Psoas muscle (tissue), 8 donors: ENCODE results near the gene USP19. TPM values are rescaled to one million over a fixed set of nuclear protein-coding genes. Genes with fewer than 3 reads are reported as not detected.
A peak's percentile ranks its signal among the peaks of the same experiment; 100 is the strongest.

ENCODE experiments used
- ATAC-seq, 4 donors: fragments of 200-7000 bp; cut with Tn5 transposase; one replicate each; pipeline ENCODE4 v1.9.1; 2020; ENCODE audit warnings: moderate library complexity in 3 of 4, mild to moderate bottlenecking in 2 of 4
- DNase-seq, 2 donors: peaks; one replicate each; pipeline ENCODE4 v3.0.0-alpha.2; 2020
- H3K27ac ChIP-seq: fragments of 200-600 bp; one replicate; pipeline ENCODE4 v1.8.0; 2022
- H3K27me3 ChIP-seq, 3 donors: fragments of 200-600 bp in 1 of 3; one replicate each; pipeline versions ENCODE4 v1.6.1 to v1.8.0; 2013 to 2022; ENCODE audit warnings: low read length in 2 of 3, mild to moderate bottlenecking in 2 of 3, moderate library complexity in 1 of 3; ENCODE audit not compliant: insufficient read depth in 3 of 3
- H3K36me3 ChIP-seq, 2 donors: fragments of 200-600 bp in 1 of 2; one replicate each; pipeline versions ENCODE4 v1.6.1 to v1.8.0; 2013 to 2022; ENCODE audit warnings: low read depth in 1 of 2, mild to moderate bottlenecking in 1 of 2, moderate library complexity in 1 of 2; ENCODE audit not compliant: insufficient read depth in 1 of 2
- H3K4me1 ChIP-seq: fragments of 200-600 bp; one replicate; pipeline ENCODE4 v1.8.0; 2022
- H3K4me3 ChIP-seq: fragments of 200-600 bp; one replicate; pipeline ENCODE4 v1.8.0; 2022; ENCODE audit warnings: mild to moderate bottlenecking
- H3K9me3 ChIP-seq: fragments of 200-600 bp; one replicate; pipeline ENCODE4 v1.8.0; 2022
- WGBS, 3 donors: extraction: QIAGEN DNeasy Blood & Tissue Kit; methylation state at CpG; one replicate each; pipeline versions ENCODE4 v1.1.6 to v1.1.7; 2013; 5-methylcytosine and 5-hydroxymethylcytosine counted together
- intact Hi-C, 2 donors: fragments of 100-400 bp; cut with DNase I; formaldehyde crosslinking; loops; one replicate each; pipeline versions ENCODE4 v1.11.0 to v1.14.2; 2022
- polyA plus RNA-seq, 3 donors: library from polyadenylated mRNA; stranded (reverse); fragments of 200-250 nt; gene quantifications; one replicate each; pipeline ENCODE4 v1.2.3, GENCODE V29; 2013
- total RNA-seq, 4 donors: library from RNA; stranded (reverse); fragmentation: NEBNext Ultra II Directional in 2 of 4; extraction: Animal tissue kit (Norgen Biotek cat#: 25700) in 2 of 4; gene quantifications; one replicate each; pipeline versions ENCODE4 v1.2.1 to v1.2.4, GENCODE V29; 2021 to 2023
- TF ChIP-seq, protein P1 (sequence below): fragments of 200-600 bp; IDR thresholded peaks from one replicate; pipeline ENCODE4 v1.8.0; 2022; ENCODE audit warnings: antibody characterized with exemption
- donor health status: healthy with polysubstance abuse.
- donor health status: DM: no; HTN: no; CAD: no; lungs with moderate emphysema.
- donor health status: Bipolar disorder and iron deficiency.
- donor health status: healthy.
- donor health status: DM: yes; HTN: yes; CAD: no.
- donor health status: DM: no; HTN: no; CAD: no.
- donor health status: DM: no; HTN: no; CAD: no.
- donor health status: DM: yes; HTN: yes; CAD: no.

Gene USP19
- total and polyA plus RNA-seq, 7 donors: 29.5 to 109 (median 91.1) TPM

DNA sequence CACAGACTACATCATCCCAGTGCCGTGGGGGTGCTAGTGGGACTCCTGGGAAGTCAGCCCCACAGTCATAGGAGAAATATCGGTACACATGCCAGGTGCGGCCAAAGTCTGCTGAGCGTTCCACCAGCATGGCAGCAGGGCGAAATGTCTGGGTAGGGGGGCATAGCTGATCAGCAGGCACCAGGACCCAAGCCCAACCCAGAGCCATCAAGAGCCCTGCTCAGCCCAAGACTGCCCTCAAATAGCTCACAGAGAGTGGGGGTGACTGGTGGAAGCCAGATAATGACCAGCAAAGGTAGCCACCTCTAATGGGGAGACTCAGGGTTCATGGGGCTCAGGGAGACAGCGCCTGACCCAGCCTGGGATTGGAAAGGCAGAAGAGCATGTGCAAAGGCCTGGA, 11.0 kb upstream of the USP19 start:
- TF ChIP-seq, protein P1, sequence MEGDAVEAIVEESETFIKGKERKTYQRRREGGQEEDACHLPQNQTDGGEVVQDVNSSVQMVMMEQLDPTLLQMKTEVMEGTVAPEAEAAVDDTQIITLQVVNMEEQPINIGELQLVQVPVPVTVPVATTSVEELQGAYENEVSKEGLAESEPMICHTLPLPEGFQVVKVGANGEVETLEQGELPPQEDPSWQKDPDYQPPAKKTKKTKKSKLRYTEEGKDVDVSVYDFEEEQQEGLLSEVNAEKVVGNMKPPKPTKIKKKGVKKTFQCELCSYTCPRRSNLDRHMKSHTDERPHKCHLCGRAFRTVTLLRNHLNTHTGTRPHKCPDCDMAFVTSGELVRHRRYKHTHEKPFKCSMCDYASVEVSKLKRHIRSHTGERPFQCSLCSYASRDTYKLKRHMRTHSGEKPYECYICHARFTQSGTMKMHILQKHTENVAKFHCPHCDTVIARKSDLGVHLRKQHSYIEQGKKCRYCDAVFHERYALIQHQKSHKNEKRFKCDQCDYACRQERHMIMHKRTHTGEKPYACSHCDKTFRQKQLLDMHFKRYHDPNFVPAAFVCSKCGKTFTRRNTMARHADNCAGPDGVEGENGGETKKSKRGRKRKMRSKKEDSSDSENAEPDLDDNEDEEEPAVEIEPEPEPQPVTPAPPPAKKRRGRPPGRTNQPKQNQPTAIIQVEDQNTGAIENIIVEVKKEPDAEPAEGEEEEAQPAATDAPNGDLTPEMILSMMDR: no peak
- DNase-seq (no peak), ATAC-seq (no peak)
- Histone ChIP-seq H3K9me3 (no peaks in the 10 kb centered on the region), H3K27ac (peak overlapping the region; percentile 76), H3K36me3 (peaks cover 0 to 45% of the 10 kb centered on the region in 2 donors), H3K27me3 (no peaks in the 10 kb centered on the region), H3K4me3 (peak overlapping the region; percentile 89), H3K4me1 (peaks cover 18% of the 10 kb centered on the region)
- 82 to 90% (median 85%) methylated on average over 6 of the region's 6 CpGs for WGBS, 3 donors
- intact Hi-C loops: no loop called here

DNA sequence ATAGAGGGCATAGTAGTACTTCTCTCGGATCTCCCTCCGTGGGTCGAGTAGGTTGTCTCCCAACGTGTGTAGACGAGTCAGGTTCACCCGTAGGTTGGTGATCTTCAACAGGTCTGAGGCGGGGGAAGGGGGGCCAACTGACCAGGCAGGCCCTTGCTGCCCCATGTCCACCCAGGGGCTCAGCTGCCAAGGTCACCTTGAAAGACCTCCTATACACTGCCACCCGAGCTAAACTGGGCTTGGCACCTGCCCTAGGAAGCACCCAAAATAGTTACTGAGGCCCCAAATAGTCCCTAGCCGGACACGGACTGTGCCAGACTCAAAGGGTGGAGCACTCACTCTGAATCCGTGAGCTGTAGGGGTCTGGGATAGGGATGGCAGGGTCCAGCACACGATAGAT, 10.4 kb upstream of the USP19 start:
- Histone ChIP-seq H3K9me3 (no peaks in the 10 kb centered on the region), H3K27me3 (no peaks in the 10 kb centered on the region), H3K4me1 (peaks cover 18% of the 10 kb centered on the region), H3K4me3 (peak overlapping the region; percentile 89), H3K36me3 (peaks cover 0 to 51% of the 10 kb centered on the region in 2 donors), H3K27ac (peak overlapping the region; percentile 23)
- 40 to 53% (median 41%) methylated on average over 12 of the region's 12 CpGs for WGBS, 3 donors
- ATAC-seq: no peak
- TF ChIP-seq, protein P1: no peak
- intact Hi-C loops: no loop called here
- DNase-seq: no peak

GRCh38 chr3:49124991-49125670, 4.5 kb upstream of the USP19 start:
- no peaks in the 10 kb centered on the region for H3K27me3 ChIP-seq
- WGBS, 3 donors: 67 to 76% (median 68%) methylated on average over 14 of the region's 14 CpGs
- peaks cover 0 to 87% of the 10 kb centered on the region in 2 donors for H3K36me3 ChIP-seq
- H3K4me3 ChIP-seq: no peak overlapping the region
- ATAC-seq (no peak), DNase-seq (no peak)
- H3K4me1 ChIP-seq: no peaks in the 10 kb centered on the region
- intact Hi-C loops: loop anchor here in 1 of 2 donors (5.0 kb wide), 1 partner anchor 42 kb away; the partner anchor contains the start of gene CCDC71
- H3K27ac ChIP-seq: no peak overlapping the region
- TF ChIP-seq, protein P1: no peak
- H3K9me3 ChIP-seq: no peaks in the 10 kb centered on the region

- no peaks in the 10 kb centered on the region for H3K9me3 ChIP-seq
- WGBS, 3 donors: 82 to 91% (median 85%) methylated on average over 7 of the region's 7 CpGs
- TF ChIP-seq, protein P1: no peak
- H3K36me3 ChIP-seq: peaks cover 0 to 78% of the 10 kb centered on the region in 2 donors
- no peaks in the 10 kb centered on the region for H3K27me3 ChIP-seq
- no peak overlapping the region for H3K27ac ChIP-seq
- intact Hi-C loops: loop anchor here in 1 of 2 donors (5.0 kb wide), 1 partner anchor 43 kb away; the partner anchor contains the start of gene CCDC71
- peaks cover 8% of the 10 kb centered on the region for H3K4me1 ChIP-seq
- no peak overlapping the region for H3K4me3 ChIP-seq
- DNase-seq: no peak
- ATAC-seq: no peak
Measured at GRCh38 chr3:49124203-49124602, 3.6 kb upstream of the USP19 start.
